Fibroblast of skin of right biceps (primary cell): ENCODE results near the gene SNX8.
A peak's percentile ranks its signal among the peaks of the same experiment; 100 is the strongest.
"Not testable (repeated sequence)": the region's sequence is repeated elsewhere in the genome, so short reads cannot be mapped to it uniquely, and the experiment has no call there.

Experiments
- DNase-seq: peaks from one replicate; pipeline ENCODE4 v3.0.0-alpha.2; 2013

Gene SNX8, protein sequence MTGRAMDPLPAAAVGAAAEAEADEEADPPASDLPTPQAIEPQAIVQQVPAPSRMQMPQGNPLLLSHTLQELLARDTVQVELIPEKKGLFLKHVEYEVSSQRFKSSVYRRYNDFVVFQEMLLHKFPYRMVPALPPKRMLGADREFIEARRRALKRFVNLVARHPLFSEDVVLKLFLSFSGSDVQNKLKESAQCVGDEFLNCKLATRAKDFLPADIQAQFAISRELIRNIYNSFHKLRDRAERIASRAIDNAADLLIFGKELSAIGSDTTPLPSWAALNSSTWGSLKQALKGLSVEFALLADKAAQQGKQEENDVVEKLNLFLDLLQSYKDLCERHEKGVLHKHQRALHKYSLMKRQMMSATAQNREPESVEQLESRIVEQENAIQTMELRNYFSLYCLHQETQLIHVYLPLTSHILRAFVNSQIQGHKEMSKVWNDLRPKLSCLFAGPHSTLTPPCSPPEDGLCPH

GRCh38 chr7:2314209-2314955, at the start of gene SNX8:
Gene SNX8 (minus strand): TSS chr7:2314441. CDS start chr7:2314421, 20 bp downstream.
- peak; percentile 84 for DNase-seq

GRCh38 chr7:2362385-2363088, 48.3 kb upstream of the SNX8 start:
- no peak for DNase-seq

DNA sequence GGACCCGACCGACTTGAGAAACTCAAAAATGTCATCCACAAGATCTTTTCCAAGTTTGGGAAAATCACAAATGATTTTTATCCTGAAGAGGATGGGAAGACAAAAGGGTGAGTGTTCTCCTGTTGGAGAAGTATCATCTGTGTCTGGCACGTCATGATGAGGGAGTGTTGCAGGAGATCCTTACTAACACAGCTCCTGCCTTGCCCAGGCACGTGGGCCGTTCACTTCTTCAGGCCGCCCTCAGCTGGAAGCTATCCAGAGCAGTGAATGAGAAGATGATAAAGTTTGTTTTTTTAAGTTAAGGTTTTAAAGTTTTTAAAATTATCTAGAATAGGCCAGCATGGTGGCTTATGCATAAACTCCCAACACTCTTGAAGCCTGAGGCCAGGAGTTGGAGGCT, 46.6 kb upstream of the SNX8 start:
- DNase-seq: no peak

DNA sequence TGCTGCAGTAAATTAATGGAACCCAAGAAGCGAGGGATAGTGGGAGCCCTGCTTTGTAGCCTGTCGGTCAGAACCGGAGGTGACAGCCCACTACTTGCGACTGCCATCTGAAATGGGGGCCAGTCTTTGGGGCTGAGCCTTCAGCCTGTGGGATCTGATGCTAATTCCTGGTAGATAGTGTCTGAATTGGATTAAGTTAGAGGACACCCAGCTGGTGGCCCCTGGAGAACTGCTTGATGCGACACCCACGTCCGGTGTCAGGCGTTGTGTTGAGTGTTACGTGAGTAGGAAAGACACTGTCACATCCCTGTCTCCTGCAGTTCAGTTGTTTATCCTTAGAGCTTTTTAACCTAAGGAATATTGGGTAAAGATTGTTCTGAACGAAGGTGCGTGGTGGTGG, 45.4 kb upstream of the SNX8 start:
- no peak for DNase-seq

DNA sequence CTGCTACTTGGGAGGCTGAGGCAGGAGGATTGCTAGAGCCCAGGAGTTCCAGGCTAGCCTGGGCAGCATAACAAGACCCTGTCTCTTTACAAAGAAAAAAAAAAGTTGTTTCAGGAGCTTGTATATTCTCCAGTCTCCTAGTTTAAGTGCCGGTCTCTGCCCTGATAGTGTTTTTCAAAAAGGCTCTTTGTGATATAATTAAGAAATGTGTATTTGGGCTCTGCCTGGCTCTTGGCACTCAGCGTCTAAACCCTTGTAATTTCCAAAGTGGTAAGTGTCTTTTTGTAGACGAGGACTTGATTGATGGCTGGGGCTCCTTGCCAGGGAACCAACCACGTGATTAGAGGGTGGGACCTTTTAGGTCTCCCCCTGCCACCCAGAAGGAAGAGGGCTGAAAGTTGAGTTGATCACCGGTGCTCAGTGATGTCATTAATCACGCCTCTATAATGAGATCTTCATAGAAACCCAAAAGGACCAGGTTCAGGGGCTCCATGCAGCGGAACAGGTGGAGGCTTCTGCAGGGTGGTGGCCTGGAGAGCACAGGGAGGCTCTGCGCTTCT, 44.8 kb upstream of the SNX8 start:
- DNase-seq: no peak

DNA sequence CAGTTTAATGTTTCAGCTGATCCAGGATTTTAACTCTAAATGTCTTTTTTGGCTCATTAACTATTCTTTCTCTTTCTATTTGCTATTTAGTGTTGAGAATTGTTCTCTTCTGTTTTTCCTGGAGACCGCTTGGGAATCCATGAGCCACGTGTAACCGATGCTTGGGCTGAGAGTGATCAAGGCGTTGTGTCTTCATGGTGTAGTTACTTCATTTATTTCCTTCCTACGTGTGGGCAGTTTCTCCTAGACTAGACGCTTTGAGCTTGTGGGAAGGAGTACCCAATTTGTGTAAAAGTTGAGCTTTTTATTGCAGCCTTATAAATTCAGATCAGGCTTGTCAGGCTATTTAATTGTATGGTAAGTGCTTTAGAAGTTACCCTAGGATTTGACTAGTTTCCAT, 43.3 kb upstream of the SNX8 start:
- no peak for DNase-seq

DNA sequence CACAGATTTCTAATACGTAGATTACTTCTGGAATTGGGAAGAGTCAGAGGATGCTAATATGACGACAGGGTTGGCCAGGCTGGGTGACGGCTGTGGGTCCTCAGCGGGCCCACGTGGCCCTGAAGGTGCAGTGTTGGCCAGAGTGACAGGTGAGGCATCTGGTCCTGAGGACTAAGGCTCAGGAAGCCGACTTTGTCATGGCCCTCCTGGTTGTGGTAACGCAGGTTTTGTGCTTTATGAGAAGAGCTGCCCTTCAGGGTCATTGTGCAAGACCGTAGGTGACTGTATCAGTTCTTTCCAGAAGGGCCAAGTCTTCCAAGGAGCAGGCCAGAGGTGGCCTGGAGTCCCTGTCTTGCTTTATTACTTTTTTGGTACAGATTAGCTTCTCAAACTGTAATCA, 42.9 kb upstream of the SNX8 start:
- no peak for DNase-seq

- no peak for DNase-seq
Observed at GRCh38 chr7:2355705-2356008, 41.4 kb upstream of the SNX8 start.

DNA sequence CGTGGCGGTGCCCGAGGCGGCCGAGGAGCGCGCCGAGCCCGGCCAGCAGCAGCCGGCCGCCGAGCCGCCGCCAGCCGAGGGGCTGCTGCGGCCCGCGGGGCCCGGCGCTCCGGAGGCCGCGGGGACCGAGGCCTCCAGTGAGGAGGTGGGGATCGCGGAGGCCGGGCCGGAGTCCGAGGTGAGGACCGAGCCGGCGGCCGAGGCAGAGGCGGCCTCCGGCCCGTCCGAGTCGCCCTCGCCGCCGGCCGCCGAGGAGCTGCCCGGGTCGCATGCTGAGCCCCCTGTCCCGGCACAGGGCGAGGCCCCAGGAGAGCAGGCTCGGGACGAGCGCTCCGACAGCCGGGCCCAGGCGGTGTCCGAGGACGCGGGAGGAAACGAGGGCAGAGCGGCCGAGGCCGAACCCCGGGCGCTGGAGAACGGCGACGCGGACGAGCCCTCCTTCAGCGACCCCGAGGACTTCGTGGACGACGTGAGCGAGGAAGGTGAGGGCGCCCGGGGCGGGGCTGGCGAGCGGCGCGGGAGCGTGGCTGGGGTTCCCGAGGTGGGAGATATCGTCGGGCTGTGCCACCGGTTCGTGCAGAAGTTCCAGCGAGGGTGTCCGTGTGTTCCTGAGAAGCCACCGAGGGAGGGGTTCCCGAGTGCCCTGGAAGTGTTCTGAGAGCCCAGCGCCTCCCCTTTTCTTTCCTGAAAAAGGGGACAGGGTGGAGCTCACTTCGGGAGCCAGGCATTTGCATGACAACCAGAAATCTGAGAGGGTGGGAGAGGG, 40.9 kb upstream of the SNX8 start:
- DNase-seq: peak; percentile 19

DNA sequence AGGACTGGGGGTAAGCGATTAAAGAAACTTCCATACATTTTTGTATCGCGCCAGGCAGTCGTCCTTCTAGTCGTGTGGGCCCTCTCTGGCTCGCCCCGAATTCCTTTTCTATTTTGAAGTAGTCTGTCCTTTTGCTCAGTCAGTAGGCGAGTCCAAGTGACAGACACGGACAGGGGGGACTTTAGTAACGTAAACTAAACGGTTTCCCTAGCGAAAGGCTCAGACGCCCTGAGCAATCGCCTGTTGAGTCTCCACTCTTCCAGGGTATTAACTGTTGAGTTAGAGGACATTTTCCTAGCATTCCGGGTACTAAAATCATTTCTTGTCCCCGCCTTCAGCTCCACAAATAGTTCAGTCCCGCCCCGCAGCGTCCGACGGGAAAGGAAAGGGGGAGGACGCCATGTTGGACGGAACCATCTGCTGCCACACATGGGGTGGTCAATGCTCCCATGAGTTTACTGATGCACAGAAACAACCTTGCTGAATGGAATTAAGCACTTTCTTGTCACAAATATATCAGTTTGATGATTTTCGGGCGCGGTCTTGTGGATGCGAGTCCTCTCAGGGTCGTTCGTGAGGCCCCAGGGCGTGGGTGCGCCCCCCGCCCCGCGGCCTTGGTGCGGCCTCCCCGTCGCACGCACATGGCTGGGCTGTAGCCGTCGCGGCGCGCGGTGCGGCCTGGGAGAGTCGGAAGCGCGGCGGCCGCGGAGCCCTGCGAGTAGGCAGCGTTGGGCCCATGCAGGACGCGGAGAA, 40.1 kb upstream of the SNX8 start, which contains the start of gene EIF3B:
TSS of gene EIF3B (plus strand) at position 642 of the 753 bp plus-strand sequence. CDS start at position 737, 95 bp downstream.
- DNase-seq: peak; percentile 96

DNA sequence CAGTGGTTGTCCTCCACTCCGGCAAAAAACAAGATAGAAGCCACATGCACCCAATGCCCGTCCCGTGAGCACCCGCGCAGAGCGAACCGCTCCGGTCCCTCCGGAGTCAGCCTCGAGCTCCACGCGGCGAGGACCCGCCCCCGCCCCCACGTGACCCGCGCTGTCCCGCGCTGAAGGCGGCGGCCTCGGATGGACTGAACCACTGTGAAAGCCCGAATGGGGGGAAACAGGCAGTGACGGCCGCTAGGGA, 39.6 kb upstream of the SNX8 start:
- peak; percentile 92 for DNase-seq

DNA sequence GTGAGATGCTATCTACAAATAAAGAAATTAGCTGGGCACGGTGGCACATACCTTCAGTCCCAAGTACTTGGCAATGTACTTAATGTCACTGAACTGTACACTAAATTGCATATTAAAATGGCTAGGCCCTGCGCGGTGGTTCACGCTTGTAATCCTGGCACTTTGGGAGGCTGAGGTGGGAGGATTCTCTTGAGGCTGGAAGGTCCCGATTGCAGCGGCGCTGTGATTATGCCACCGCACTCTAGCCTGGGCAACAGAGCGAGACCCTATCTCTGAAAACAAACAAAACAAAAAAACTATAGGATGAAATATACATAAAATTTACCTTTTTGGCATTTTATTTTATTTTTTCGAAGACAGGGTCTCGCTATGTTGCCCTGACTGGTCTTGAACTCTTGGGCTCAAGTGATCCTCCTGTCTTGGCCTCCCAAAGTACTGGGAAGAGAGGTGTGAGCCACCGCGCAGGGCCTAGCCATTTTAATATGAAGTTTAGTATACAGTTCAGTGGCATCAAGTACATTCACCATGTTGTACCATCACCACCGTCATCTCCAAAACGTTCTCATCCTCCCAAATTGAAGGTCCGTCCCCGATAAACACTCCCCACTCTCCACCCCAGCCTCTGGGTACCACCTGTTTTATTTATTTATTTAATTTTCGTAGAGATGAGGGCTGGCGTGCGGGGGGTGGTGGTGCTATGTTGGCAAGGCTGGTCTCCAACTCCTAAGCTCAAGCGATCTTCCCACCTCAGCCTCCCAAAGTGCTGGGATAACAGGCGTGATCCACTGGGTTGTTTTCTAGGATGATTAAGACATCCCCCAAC, 39.1 kb upstream of the SNX8 start:
- no peak for DNase-seq

- DNase-seq: no peak
Observed at GRCh38 chr7:2350861-2351260, 36.6 kb upstream of the SNX8 start.

DNA sequence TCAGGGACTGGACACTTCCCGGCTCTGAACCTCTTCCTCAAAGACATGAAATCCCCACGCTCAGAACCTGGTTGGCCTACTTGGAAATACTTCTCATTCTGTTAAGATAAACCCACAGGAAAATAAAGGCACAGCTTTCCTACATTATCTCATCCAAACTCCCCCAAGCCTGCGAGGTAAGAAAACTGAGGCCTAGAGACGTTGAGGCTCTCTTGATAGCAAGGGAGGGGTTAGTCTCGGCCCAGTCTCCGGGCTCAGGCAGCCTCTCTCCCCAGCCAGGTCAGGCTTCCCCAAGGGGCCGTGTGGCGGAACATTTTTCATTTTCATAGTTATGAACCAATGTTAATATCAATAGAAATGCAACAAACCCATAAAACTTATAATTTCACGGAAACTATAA, 35.8 kb upstream of the SNX8 start:
- no peak for DNase-seq

DNA sequence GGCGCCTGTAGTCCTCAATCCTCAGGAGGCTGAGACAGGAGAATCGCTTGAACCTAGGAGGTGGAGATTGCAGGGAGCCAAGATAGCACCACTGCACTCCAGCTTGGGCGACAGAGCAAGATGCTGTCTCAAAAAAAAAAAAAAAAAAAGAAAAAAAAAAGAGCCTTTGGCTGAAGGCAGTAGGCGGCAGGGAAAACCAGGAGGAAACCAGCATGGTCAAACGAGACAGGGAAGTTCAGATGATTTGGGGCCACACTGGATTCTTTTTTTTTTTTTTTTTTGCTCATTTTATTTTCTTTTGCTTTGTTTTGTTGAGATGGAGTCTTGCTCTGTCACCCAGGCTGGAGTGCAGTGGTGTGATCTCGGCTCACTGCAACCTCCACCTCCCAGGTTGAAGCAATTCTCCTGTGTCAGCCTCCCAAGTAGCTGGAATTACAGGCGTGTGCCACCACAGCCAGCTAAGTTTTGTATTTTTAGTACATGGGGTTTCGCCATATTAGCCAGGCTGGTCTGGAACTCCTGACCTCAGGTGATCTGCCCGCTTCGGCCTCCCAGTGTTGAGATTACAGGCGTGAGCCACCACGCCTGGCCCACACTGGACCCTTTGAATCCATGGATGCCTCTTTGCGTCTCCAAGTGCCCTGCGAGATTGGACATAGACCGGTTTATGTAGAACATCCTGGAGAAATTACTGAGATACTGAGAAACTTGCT, 33.3 kb upstream of the SNX8 start:
- DNase-seq: not testable (repeated sequence)

DNA sequence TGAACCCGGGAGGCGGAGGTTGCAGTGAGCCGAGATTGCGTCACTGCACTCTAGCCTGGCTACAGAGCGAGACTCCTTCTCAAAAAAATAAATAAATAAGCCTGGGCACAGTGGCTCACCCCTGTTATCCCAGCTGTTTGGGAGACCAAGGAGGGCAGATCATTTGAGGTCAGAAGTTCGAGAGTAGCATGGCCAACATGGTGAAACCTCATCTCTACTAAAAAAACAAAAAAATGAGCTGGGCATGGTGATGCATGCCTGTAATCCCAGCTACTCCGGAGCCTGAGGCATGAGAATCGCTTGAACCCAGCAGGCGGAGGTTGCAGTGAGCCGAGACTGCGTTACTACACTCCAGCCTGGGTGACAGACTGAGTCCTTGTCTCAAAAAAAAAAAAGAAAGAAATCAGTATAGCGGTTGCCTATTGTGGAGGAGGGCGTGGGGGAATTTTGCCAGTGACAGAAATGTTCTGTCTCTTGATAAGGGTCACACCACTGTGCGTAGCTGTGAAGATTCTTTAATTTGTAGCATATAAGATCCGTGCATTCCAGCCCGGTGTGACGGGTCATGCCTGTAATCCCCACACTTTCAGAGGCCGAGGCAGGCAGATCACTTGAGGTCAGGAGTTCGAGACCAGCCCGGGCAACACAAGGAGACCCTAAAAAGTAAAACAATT, 22.5 kb upstream of the SNX8 start:
- no peak for DNase-seq

DNA sequence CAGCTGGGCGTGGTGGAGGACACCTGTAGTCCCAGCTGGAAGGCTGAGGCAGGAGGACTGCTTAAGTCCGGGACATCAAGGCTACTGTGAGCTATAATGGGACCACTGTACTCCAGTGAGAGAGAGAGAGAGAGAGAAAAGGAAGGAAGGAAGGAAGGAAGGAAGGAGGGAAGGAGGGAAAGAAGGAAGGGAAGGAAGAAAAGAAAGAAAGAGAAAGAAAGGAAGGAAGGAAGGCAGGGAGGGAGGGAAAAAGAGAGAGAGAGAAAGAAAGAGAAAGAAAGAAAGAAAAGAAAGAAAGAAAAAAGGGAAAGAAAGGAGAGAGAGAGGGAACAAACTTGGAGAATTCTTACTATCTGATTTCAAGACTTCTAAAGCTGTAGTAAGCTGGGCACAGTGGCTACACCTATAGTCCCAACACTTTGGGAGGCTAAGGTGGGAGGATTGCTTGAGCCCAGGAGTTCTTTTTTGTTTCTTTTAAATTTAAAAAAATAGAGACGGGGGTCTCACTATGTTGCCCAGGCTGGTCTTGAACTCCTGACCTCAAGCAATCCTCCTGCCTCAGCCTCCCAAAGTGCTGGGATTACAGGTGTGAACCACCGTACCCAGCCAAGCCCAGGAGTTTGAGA, 18.5 kb upstream of the SNX8 start:
- not testable (repeated sequence) for DNase-seq

GRCh38 chr7:2331707-2332106, 17.5 kb upstream of the SNX8 start:
- no peak for DNase-seq

GRCh38 chr7:2330493-2330892, 16.3 kb upstream of the SNX8 start:
- no peak for DNase-seq
